T47D (cell line): ENCODE results near the gene NLE1.
"Not testable (repeated sequence)": the region's sequence is repeated elsewhere in the genome, so short reads cannot be mapped to it uniquely, and the experiment has no call there.

Experiments used
- DNase-seq, 2 experiments: peaks; one replicate each; pipeline versions ENCODE4 v3.0.0 to v3.0.0-alpha.2; 2011 to 2012; ENCODE audit warnings: low read depth in 1 of 2, low spot score in 1 of 2
- JUND ChIP-seq: IDR thresholded peaks from 2 replicates; pipeline ENCODE4 v1.6.1; 2012; ENCODE audit warnings: low read depth
- in situ Hi-C: cut with HindIII; loops from 2 replicates; pipeline ENCODE4 v1.10.0; 2016; ENCODE audit warnings: low sequenced_read_pairs, low pct_unique_long_range_greater_than_20kb

NLE1 gene

GRCh38 chr17:35132099-35132498 is 10.0 kb downstream of the NLE1 start:
- DNase-seq = no peak
- no peak for TF ChIP-seq JUND
- in situ Hi-C loops = no loop called here

- no peak for DNase-seq
- in situ Hi-C loops = no loop called here
- TF ChIP-seq JUND = no peak
These were observed 11.7 kb downstream of the NLE1 start for GRCh38 chr17:35130392-35130791.

GRCh38 chr17:35129973-35130351 is 12.1 kb downstream of the NLE1 start:
- DNase-seq = no peak
- in situ Hi-C loops = no loop called here
- TF ChIP-seq JUND = no peak

GRCh38 chr17:35129154-35129972 is 12.7 kb downstream of the NLE1 start:
- DNase-seq = no peak
- in situ Hi-C loops = no loop called here
- TF ChIP-seq JUND = no peak

- DNase-seq = no peak
- no peak for TF ChIP-seq JUND
- in situ Hi-C loops = no loop called here
These were observed 14.2 kb downstream of the NLE1 start for GRCh38 chr17:35127751-35128514.

- DNase-seq = no peak
- in situ Hi-C loops = no loop called here
- TF ChIP-seq JUND = no peak
These were observed 20.8 kb downstream of the NLE1 start, which contains the start of gene FNDC8 for GRCh38 chr17:35121315-35121714. FNDC8 (plus strand) TSS chr17:35121615; CDS start chr17:35121694, 79 bp downstream.

- no peak for TF ChIP-seq JUND
- DNase-seq = peak; percentile 85 to 88
- in situ Hi-C loops = no loop called here
These were observed 22.5 kb downstream of the NLE1 start, which contains the start of gene RAD51D for GRCh38 chr17:35119370-35120165. RAD51D (minus strand) TSS chr17:35119860; CDS start chr17:35119613, 247 bp downstream.

GRCh38 chr17:35117984-35118383 is 24.1 kb downstream of the NLE1 start:
- peak in 1 of 2 experiments; percentile 72 for DNase-seq
- TF ChIP-seq JUND = no peak

GRCh38 chr17:35116845-35117244 is 25.3 kb downstream of the NLE1 start:
- TF ChIP-seq JUND = no peak
- in situ Hi-C loops = no loop called here
- DNase-seq = no peak

More at GRCh38 chr17:35117984-35118383, 24.1 kb downstream of the NLE1 start:
- in situ Hi-C loops = no loop called here

- in situ Hi-C loops, DNase-seq: not testable (repeated sequence)
These were observed 31.3 kb downstream of the NLE1 start for GRCh38 chr17:35110791-35111190.

GRCh38 chr17:35104844-35105450 is 37.2 kb downstream of the NLE1 start:
- in situ Hi-C loops = no loop called here
- no peak for DNase-seq
- TF ChIP-seq JUND = no peak

GRCh38 chr17:35103271-35103670 is 38.8 kb downstream of the NLE1 start:
- in situ Hi-C loops = no loop called here
- TF ChIP-seq JUND = no peak
- DNase-seq = peak in 1 of 2 experiments; percentile 15
